KMS-11 (cell line): ENCODE measurements around the gene TMEM89.
A peak's percentile ranks its signal among the peaks of the same experiment; 100 is the strongest.

Experiments
- H2AFZ ChIP-seq: fragments of 200-600 bp; sonication (generic); 2 replicates; pipeline ENCODE4 v1.6.1; 2016; ENCODE audit warnings: antibody characterized with exemption, mixed run types, low read depth
- H3K27ac ChIP-seq: fragments of 200-600 bp; sonication (generic); 2 replicates; pipeline ENCODE4 v1.6.1; 2016; ENCODE audit warnings: mild to moderate bottlenecking, mixed run types
- H3K27me3 ChIP-seq: fragments of 200-600 bp; sonication (generic); 2 replicates; pipeline ENCODE4 v1.6.1; 2017; ENCODE audit warnings: mild to moderate bottlenecking, low read depth, mixed run types, moderate library complexity; ENCODE audit not compliant: insufficient read depth
- H3K36me3 ChIP-seq: fragments of 200-600 bp; sonication (generic); 2 replicates; pipeline ENCODE4 v1.6.1; 2017; ENCODE audit warnings: mild to moderate bottlenecking, mixed run types; ENCODE audit not compliant: insufficient read depth
- H3K4me1 ChIP-seq: fragments of 200-600 bp; sonication (generic); 2 replicates; pipeline ENCODE4 v1.6.1; 2016; ENCODE audit warnings: mild to moderate bottlenecking, low read depth, mixed run types; ENCODE audit not compliant: poor library complexity, severe bottlenecking
- H3K4me2 ChIP-seq: fragments of 200-600 bp; sonication (generic); 2 replicates; pipeline ENCODE4 v1.7.0; 2016; ENCODE audit warnings: mild to moderate bottlenecking, mixed run types
- H3K4me3 ChIP-seq: fragments of 200-600 bp; sonication (generic); IDR thresholded peaks from 2 replicates; pipeline ENCODE4 v1.6.1; 2017; ENCODE audit warnings: low read depth, low read length, mixed read lengths; ENCODE audit not compliant: insufficient read depth
- H3K79me2 ChIP-seq: fragments of 200-600 bp; sonication (generic); 2 replicates; pipeline ENCODE4 v1.6.1; 2016; ENCODE audit warnings: low read depth, mixed run types; ENCODE audit not compliant: insufficient read depth
- H3K9ac ChIP-seq: fragments of 200-600 bp; sonication (generic); 2 replicates; pipeline ENCODE4 v1.6.1; 2016; ENCODE audit warnings: mild to moderate bottlenecking, mixed run types
- H4K20me1 ChIP-seq: fragments of 200-600 bp; sonication (generic); 2 replicates; pipeline ENCODE4 v1.6.1; 2016; ENCODE audit warnings: mild to moderate bottlenecking, mixed run types; ENCODE audit not compliant: insufficient read depth
- TF ChIP-seq, protein P1 (sequence below): fragments of 200-600 bp; sonication (generic); conservative IDR thresholded peaks from 2 replicates; pipeline ENCODE4 v1.6.1; 2017; ENCODE audit warnings: low read depth, mild to moderate bottlenecking, antibody characterized with exemption, low read length, moderate library complexity, mixed read lengths

Gene TMEM89, protein sequence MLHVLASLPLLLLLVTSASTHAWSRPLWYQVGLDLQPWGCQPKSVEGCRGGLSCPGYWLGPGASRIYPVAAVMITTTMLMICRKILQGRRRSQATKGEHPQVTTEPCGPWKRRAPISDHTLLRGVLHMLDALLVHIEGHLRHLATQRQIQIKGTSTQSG

DNA sequence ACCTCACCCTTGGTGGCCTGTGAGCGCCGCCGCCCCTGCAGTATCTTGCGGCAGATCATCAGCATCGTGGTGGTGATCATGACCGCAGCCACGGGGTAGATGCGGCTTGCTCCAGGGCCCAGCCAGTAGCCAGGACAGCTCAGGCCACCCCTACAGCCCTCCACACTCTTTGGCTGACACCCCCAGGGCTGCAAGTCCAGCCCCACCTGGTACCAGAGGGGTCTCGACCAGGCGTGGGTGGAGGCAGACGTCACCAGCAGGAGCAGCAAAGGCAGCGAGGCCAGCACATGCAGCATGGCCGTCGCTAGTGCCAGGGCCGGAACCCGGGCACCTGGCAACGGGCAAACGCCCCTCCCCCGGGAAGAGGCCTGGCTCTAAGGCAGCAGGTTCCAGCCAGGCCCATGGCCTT, at the start of gene TMEM89:
TMEM89 (minus strand) TSS at position 309 of the 409 bp plus-strand sequence; CDS start at position 296, 13 bp downstream.
- Histone ChIP-seq H3K4me2 (no peak within 1 kb of the TSS), H2AFZ (no peak within 1 kb of the TSS)

DNA sequence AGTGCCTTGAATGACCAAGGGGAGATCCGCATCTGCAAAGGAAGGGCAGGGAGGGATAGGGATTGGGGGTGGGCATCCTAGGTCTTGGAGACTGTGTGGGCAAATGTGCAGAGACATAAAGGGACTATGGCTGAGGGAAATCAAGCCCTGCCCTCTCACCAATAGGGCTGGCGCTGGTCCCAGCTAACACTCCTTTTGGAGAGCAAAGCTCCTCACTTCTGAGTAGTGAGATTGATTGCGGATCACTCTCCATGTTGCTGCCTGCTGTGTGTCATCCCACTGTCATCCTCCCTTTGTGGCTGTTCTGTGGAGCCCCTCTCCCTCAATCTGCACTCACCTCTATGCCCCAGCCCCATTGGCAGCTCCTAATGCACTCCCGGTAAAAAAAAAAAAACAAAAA, 43.4 kb upstream of the TMEM89 start:
- H3K9ac ChIP-seq = no peak overlapping the region
- TF ChIP-seq, protein P1, sequence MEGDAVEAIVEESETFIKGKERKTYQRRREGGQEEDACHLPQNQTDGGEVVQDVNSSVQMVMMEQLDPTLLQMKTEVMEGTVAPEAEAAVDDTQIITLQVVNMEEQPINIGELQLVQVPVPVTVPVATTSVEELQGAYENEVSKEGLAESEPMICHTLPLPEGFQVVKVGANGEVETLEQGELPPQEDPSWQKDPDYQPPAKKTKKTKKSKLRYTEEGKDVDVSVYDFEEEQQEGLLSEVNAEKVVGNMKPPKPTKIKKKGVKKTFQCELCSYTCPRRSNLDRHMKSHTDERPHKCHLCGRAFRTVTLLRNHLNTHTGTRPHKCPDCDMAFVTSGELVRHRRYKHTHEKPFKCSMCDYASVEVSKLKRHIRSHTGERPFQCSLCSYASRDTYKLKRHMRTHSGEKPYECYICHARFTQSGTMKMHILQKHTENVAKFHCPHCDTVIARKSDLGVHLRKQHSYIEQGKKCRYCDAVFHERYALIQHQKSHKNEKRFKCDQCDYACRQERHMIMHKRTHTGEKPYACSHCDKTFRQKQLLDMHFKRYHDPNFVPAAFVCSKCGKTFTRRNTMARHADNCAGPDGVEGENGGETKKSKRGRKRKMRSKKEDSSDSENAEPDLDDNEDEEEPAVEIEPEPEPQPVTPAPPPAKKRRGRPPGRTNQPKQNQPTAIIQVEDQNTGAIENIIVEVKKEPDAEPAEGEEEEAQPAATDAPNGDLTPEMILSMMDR = no peak
- H3K27me3 ChIP-seq = no peaks in the 10 kb centered on the region
- H2AFZ ChIP-seq = no peak overlapping the region
- H4K20me1 ChIP-seq = no peaks in the 10 kb centered on the region
- no peaks in the 10 kb centered on the region for H3K36me3 ChIP-seq
- no peak overlapping the region for H3K4me3 ChIP-seq
- peaks cover 5% of the 10 kb centered on the region for H3K4me1 ChIP-seq
- H3K4me2 ChIP-seq = no peak overlapping the region
- H3K27ac ChIP-seq = no peak overlapping the region
- no peaks in the 10 kb centered on the region for H3K79me2 ChIP-seq

More for the DNA sequence above, at the start of gene TMEM89:
- Histone ChIP-seq H3K9ac (no peak within 1 kb of the TSS), H4K20me1 (no peaks in the 10 kb centered on the region), H3K27ac (no peak within 1 kb of the TSS), H3K4me1 (no peaks in the 10 kb centered on the region), H3K79me2 (no peaks in the 10 kb centered on the region), H3K4me3 (no peak within 1 kb of the TSS), H3K27me3 (no peaks in the 10 kb centered on the region), H3K36me3 (no peaks in the 10 kb centered on the region)
- TF ChIP-seq, protein P1 = no peak

DNA sequence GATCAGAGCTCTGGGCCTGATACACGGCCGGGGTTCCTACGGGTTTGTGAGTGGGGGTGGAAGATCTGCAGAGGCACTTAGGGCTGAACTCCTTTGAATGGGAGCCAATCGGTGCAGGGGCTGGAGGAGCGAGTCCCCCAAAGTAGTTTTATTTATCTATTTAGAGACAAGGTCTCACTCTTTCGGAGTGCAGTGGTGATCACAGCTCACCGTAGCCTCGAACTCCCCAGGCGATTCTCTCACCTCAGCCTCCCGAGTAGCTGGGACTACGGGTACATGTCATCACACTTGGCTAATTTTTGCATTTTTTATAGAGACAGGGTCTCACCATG, 42.7 kb upstream of the TMEM89 start:
- Histone ChIP-seq H3K27me3 (no peaks in the 10 kb centered on the region), H3K79me2 (no peaks in the 10 kb centered on the region), H3K36me3 (no peaks in the 10 kb centered on the region), H3K4me3 (no peak overlapping the region), H3K4me2 (no peak overlapping the region), H3K9ac (no peak overlapping the region; the same call in 1 of the 2 replicates), H3K4me1 (peaks cover 5% of the 10 kb centered on the region), H2AFZ (peak overlapping the region; percentile 54), H3K27ac (peak overlapping the region; percentile 99; the same call in 1 of the 2 replicates), H4K20me1 (no peaks in the 10 kb centered on the region)
- TF ChIP-seq, protein P1 = peak; percentile 25; the same call in 1 of the 2 replicates

DNA sequence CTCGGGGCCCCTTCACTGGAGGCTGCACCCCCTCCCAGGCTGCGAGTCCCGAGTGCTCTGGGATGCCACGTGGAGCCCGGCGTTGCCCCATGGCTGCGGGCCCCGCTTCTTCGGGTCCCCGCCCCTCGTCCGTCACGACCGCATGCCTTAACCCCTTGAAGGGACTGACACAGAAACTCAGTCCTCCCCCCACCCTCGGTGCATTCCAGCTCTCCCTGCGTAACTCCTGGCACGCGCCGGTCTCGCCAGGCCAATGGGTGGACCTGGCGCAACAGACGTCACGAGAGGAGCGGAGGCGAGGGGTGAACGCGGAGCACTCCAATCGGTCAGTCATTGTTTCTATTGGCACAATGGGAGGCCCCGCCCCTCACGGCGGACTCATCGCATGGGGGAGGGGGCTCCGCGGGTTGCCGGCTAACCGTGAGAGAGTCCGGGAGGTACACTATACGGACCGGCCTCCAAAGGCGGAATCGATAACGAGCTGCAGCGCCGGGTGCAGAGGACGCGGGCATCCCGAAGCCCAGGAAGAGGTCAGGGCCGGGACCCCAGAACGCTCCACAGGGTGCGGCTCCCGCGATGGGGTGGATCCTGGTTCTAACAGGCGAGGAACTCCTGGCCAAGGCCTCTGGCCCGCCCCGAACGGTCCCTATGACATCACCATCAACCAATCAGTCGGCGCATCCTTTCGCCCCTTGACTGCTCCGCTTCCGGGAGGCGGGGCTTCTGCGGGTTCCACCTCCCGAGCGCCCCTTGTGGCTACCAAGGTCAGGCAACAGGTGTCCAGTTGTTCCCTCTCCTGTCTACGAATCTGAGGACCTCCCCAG, 42.1 kb upstream of the TMEM89 start:
- Histone ChIP-seq H2AFZ (peak overlapping the region; percentile 54), H3K9ac (peak overlapping the region; percentile 92)
- TF ChIP-seq, protein P1 = peak; percentile 70; the same call in 1 of the 2 replicates

More for the DNA sequence above, 42.1 kb upstream of the TMEM89 start:
- Histone ChIP-seq H3K36me3 (no peaks in the 10 kb centered on the region), H3K79me2 (no peaks in the 10 kb centered on the region), H4K20me1 (no peaks in the 10 kb centered on the region), H3K27me3 (no peaks in the 10 kb centered on the region), H3K4me3 (peak overlapping the region; percentile 55), H3K4me1 (peaks cover 5% of the 10 kb centered on the region), H3K4me2 (peak overlapping the region; percentile 89), H3K27ac (peak overlapping the region; percentile 99)
